Gastrocnemius medialis (tissue), 4 donors: Measurements from ENCODE around the gene TSSK1B. TPM values are rescaled to one million over a fixed set of nuclear protein-coding genes. Genes with fewer than 3 reads are reported as not detected.

ENCODE experiments used
- ATAC-seq, 2 donors: fragments of 150-250 bp; one replicate each; pipeline ENCODE4 v1.9.1; 2016
- DNase-seq, 2 donors: peaks; one replicate each; pipeline ENCODE4 v3.0.0-alpha.2; 2019
- H3K27ac ChIP-seq, 4 donors: fragments of 200-600 bp; sonication (generic); 1 replicate in 1 of 4; 2 replicates in 3 of 4; pipeline ENCODE4 v1.5.1; 2016 to 2018; ENCODE audit warnings: mild to moderate bottlenecking in 2 of 4, moderate library complexity in 1 of 4
- H3K27me3 ChIP-seq, 3 donors: fragments of 200-600 bp; sonication (generic) in 2 of 3; 1 replicate in 1 of 3; 2 replicates in 2 of 3; pipeline versions ENCODE4 v1.5.1 to v1.6.0; 2016 to 2019; ENCODE audit warnings: mild to moderate bottlenecking in 1 of 3, moderate library complexity in 1 of 3
- H3K36me3 ChIP-seq, 2 donors: fragments of 200-600 bp; sonication (generic) in 1 of 2; one replicate each; pipeline ENCODE4 v1.5.1; 2017 to 2018
- H3K4me1 ChIP-seq, 2 donors: fragments of 200-600 bp; sonication (generic) in 1 of 2; one replicate each; pipeline ENCODE4 v1.5.1; 2016 to 2017; ENCODE audit warnings: mild to moderate bottlenecking in 2 of 2
- H3K4me3 ChIP-seq, 4 donors: fragments of 200-600 bp; sonication (generic) in 3 of 4; 1 replicate in 1 of 4; 2 replicates in 3 of 4; pipeline ENCODE4 v1.5.1; 2016 to 2019; ENCODE audit warnings: mild to moderate bottlenecking in 2 of 4
- H3K9me3 ChIP-seq, 3 donors: fragments of 200-600 bp; sonication (generic) in 2 of 3; 1 replicate in 1 of 3; 2 replicates in 2 of 3; pipeline ENCODE4 v1.5.1; 2016 to 2019
- CTCF ChIP-seq, 5 experiments: fragments of 450-650 bp in 3 of 5; fragments of 200-600 bp in 2 of 5; sonication (generic) in 2 of 5; IDR thresholded peaks in 4 of 5; conservative IDR thresholded peaks in 1 of 5; 1 replicate in 4 of 5; 2 replicates in 1 of 5; pipeline ENCODE4 v1.5.1; 2016 to 2019; ENCODE audit warnings: antibody characterized with exemption in 5 of 5, mild to moderate bottlenecking in 3 of 5, moderate library complexity in 3 of 5
- POLR2A ChIP-seq, 2 donors: fragments of 450-650 bp; IDR thresholded peaks; one replicate each; pipeline ENCODE4 v1.6.1; 2017; ENCODE audit warnings: antibody characterized with exemption in 2 of 2, mild to moderate bottlenecking in 2 of 2, moderate library complexity in 2 of 2
- in situ Hi-C, 4 donors: fragments of 200-750 bp; cut with MboI; loops; one replicate each; pipeline versions ENCODE4 v1.15.0 to v1.8.0; 2017; ENCODE audit warnings: low sequenced_read_pairs in 4 of 4
- intact Hi-C: fragments of 100-400 bp; cut with DNase I; formaldehyde crosslinking; loops from one replicate; pipeline ENCODE4 v1.15.1; 2023; ENCODE audit warnings: low total_unique reads
- total RNA-seq, 4 donors: library from RNA; depleted of rRNA; stranded (reverse); fragments of >200 nt; gene quantifications; one replicate each; pipeline versions ENCODE4 v1.1.0 to v1.2.3, GENCODE V29; 2016

The TSSK1B gene
- total RNA-seq, 4 donors from 2014 or later, result not detected

- Histone ChIP-seq H3K9me3 (no peaks in the 10 kb centered on the region), H3K36me3 (no peaks in the 10 kb centered on the region), H3K27me3 (no peaks in the 10 kb centered on the region), H3K4me1 (no peaks in the 10 kb centered on the region), H3K4me3 (no peak overlapping the region), H3K27ac (no peak overlapping the region)
- ATAC-seq (no peak), DNase-seq (no peak)
- in situ Hi-C loops, result no loop called here
- no peak for TF ChIP-seq CTCF (IDR thresholded peaks at IDR 0.05 in 4 of 5, conservative IDR thresholded peaks at IDR 0.05 in 1 of 5)
- TF ChIP-seq POLR2A (IDR thresholded peaks at IDR 0.05), result no peak
- intact Hi-C loops, result no loop called here
These were observed 786 bp upstream of the TSSK1B start for GRCh38 chr5:113435575-113435974.

DNA sequence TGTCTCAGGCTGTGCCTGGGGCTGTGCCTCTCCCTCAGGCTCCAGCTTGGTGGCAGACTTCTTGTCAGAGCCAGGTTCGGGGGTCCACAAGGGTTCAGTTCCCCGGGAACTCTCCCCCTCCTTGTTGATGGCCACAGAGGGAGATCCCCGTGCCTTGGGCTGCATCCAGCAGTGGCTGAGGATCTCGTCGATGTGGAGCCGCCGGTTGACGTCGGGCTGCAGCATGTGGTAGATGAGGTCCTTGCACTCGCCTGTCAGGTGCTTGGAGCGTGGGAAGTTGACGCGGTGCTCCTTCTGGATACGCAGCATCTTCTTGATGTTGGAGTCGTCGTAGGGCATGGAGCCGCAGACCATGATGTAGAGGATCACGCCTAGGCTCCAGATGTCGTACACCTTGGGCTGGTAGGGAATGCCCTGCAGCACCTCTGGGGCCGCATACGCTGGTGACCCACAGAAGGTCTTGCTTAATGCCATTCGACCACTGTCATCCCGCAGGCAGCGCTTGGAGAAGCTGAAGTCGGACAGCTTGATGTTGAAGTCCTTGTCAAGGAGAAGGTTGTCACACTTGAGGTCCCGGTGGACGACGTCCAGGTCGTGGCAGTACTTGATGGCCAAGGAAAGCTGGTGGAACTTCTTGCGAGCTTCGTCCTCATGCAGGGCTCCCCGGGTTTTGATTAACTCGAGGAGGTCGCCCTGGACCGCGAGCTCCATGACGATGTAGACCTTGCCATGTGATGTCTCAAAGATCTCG, 752 bp downstream of the TSSK1B start:
- no peak for ATAC-seq

DNA sequence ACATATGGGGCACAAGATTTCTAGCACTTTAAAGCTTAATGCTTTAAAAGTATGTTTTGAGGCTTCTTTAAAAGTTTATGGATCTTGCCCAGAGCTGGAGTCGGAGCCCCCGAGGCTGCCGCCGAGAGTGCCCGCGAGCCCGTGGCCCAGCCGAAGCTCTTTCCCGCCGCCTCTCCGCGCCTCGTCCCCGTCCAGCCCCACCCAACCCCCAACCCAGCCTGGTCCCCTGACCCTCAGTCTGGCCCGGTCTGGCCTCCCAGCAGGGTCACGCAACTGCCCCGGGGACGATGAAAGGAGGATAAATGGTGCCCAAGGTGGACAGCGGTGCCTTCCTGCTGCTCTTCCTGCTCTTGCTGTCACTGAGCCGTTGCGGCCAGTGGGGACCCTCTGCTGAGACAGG, 1.7 kb downstream of the TSSK1B start:
- ATAC-seq (no peak), DNase-seq (no peak)
- H3K4me1 ChIP-seq, result no peaks in the 10 kb centered on the region
- no peaks in the 10 kb centered on the region for H3K27me3 ChIP-seq
- intact Hi-C loops, result no loop called here
- in situ Hi-C loops, result no loop called here
- TF ChIP-seq POLR2A (IDR thresholded peaks at IDR 0.05), result no peak
- TF ChIP-seq CTCF (IDR thresholded peaks at IDR 0.05 in 4 of 5, conservative IDR thresholded peaks at IDR 0.05 in 1 of 5), result no peak
- no peaks in the 10 kb centered on the region for H3K36me3 ChIP-seq
- H3K27ac ChIP-seq, result no peak overlapping the region
- no peak overlapping the region for H3K4me3 ChIP-seq
- no peaks in the 10 kb centered on the region for H3K9me3 ChIP-seq

More for the DNA sequence above, 752 bp downstream of the TSSK1B start:
- DNase-seq, result no peak
- H3K36me3 ChIP-seq, result no peaks in the 10 kb centered on the region
- H3K4me3 ChIP-seq, result no peak overlapping the region
- in situ Hi-C loops, result no loop called here
- no peaks in the 10 kb centered on the region for H3K9me3 ChIP-seq
- intact Hi-C loops, result no loop called here
- no peaks in the 10 kb centered on the region for H3K27me3 ChIP-seq
- no peak overlapping the region for H3K27ac ChIP-seq
- TF ChIP-seq CTCF (IDR thresholded peaks at IDR 0.05 in 4 of 5, conservative IDR thresholded peaks at IDR 0.05 in 1 of 5) (no peak), POLR2A (IDR thresholded peaks at IDR 0.05) (no peak)
- H3K4me1 ChIP-seq, result no peaks in the 10 kb centered on the region

DNA sequence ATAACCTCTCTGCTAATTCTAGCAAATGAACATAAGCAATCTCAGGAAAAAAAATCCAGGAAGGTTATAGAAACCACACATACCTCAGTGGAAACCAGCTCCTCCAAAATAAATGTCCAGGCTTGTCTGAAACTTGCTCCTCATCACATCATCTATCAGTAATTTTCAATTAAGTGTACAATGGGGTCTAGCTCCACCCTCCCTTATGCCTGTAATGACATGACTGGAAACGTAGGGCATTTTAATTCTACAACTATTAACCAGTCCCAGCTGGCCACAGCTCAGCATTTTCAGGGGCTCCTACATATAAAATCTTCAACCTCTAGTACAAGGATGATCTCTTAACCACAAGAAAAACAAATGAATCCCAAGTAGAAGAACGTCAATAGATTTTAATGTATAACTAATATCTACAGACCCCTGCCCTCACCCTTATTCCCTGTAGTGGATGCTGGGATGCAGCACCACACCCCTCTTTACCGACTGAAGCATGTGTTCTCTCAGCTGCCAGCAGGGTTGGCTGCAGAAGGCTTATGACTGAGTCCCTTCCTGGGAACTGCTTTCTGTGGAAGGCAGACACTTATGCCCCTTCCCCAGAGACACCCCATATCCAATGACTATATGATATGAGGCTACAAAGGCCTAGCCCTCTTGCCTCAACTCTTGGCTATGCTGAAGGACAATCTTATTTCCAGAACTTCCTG, 6.8 kb downstream of the TSSK1B start:
- TF ChIP-seq POLR2A (IDR thresholded peaks at IDR 0.05) (no peak), CTCF (IDR thresholded peaks at IDR 0.05 in 4 of 5, conservative IDR thresholded peaks at IDR 0.05 in 1 of 5) (no peak)

More for the DNA sequence above, 6.8 kb downstream of the TSSK1B start:
- Histone ChIP-seq H3K27ac (no peak overlapping the region), H3K36me3 (no peaks in the 10 kb centered on the region), H3K9me3 (no peaks in the 10 kb centered on the region), H3K4me3 (no peak overlapping the region), H3K27me3 (no peaks in the 10 kb centered on the region), H3K4me1 (no peaks in the 10 kb centered on the region)
- ATAC-seq, result no peak
- no peak for DNase-seq
- intact Hi-C loops, result no loop called here
- in situ Hi-C loops, result no loop called here
